SKM-1 (cell line): ENCODE results near the gene UPK1A.
"Not testable (repeated sequence)": the region's sequence is repeated elsewhere in the genome, so short reads cannot be mapped to it uniquely, and the experiment has no call there.

Experiments used
- DNase-seq: peaks from one replicate; lab custom pipeline; 2025; ENCODE audit not compliant: unreplicated experiment; lab: John Stamatoyannopoulos, UW

The UPK1A gene

DNA sequence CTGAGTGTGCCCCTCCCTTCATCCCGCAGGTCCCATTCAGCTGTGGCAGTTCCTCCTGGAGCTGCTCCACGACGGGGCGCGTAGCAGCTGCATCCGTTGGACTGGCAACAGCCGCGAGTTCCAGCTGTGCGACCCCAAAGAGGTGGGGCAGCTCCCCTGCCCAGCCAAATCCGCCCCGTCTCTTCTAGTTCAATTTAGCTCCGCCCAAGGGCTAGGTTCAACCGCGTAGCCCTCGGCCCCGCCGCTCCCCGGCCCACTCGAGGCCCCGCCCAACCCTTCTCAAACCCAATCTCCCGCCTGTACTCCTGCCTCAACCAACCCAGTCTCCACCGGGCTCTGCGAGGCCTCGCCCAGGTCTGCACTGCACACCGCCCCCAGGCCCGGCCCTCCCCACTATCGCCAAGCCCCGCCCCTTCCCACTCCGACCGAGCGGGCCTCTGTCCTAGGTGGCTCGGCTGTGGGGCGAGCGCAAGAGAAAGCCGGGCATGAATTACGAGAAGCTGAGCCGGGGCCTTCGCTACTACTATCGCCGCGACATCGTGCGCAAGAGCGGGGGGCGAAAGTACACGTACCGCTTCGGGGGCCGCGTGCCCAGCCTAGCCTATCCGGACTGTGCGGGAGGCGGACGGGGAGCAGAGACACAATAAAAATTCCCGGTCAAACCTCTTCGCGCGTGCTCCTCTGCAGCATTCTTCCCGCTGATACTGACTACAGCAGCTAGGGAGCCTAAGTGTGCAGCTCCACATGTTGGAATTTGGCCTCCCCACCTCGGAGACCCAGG, 21.9 kb upstream of the UPK1A start:
- peak; percentile 90 for DNase-seq

DNA sequence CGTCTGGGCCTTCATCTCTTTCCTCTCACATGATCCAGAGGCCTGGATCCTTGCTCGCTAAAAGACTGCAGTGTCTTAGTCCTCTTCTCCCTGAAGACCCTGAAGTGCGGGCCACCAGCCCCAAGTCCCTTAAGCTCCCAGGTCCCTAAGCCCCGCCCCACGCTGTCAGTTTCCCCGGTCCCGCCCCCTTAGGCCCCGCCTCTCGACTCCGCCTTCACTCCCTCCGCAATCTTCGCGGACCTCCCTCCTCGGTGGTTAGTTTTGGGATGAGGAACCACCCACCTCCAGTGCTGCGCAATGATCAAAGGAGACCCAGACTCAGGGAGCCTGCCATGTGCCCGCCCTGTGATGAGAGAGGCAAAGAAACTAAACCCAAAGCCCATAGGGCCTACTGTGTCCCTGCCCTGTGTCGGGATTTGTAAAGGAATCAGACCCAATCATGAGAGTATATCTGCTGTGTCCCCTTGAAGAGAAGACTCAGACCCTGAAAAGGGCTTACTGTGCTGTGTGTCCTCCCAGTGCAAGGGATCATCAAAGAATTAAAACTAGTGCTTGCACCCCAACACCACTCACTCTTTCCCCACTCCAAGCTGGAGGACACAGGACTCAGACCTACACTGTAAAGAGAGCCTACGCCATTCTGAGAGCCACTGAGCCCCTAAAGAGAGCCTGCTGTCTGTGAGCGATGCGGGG, 21.2 kb upstream of the UPK1A start:
- peak; percentile 57 for DNase-seq

DNA sequence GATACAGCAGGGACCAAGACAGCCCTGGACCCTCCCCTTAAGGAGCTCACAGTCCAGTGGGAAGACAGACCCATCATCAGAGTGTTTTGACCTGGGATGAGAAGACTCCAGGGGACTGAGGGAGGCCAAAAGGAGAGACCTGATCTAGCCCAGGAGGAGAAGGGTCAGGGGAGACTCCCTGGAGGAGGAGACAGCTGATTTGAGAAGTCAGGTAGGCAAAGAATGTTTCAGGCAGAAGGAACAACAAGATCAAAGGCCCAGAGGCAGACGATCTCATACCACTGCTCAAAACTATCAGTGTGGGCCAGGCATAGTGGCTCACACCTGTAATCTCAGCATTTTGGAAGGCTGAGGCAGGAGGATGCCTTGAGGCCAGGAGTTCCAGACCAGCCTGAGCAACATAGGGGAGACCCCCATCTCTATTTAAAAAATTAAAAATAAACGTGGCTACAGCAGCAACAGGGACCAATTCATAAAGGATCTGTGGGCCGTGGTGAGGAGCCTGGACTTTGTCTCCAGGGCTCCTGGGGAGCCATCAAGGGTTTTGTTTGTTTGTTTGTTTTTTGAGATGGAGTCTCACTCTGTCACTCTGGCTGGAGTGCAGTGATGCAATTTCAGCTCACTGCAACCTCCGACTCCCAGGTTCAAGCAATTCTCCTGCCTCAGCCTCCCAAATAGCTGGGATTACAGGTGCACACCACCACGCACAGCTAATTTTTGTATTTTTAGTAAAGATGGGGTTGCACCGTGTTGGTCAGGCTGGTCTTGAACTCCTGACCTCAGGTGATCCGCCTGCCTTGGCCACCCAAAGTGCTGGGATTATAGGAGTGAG, 20.4 kb upstream of the UPK1A start:
- no peak for DNase-seq

DNA sequence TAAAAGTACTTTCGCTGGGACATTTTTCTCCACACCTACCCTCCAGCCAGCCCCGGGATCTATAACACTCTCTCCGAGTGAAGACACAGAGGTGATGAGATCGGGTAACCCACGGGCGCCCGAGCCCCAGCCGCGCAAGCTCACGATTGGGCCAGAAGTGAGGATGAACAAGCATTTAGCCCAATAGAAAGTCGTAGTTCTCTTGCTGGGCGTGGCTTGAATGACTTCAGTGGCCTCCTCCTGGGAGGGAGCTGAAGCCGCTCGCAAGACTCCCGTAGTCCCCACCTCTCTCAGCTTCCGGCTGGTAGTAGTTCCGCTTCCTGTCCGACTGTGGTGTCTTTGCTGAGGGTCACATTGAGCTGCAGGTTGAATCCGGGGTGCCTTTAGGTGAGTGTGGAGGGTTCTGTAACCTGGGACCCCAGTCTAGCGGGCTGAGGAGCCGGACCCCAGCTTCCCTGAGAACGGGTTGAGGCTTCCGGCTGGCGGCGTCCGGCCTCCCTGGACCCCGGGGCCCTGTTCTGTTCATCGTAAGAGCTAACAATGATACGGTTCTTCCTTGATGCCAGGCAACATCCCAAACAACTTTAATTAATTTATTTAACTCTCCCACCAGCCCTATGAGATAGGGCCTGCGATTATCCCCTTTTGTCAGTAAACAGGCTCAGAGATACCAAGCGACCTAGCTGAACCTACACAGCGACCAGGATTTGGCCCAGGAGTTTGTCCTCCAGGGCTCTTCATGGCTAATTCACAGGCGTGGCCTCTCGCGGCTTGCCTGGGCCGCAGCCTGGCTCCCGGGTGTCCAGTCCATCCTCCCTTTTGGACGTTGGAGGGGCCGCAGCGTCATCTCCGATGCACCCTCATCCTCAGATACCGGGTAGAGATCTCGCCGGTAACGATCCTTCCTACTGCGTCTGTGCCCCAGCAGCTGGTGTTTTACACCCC, 18.0 kb upstream of the UPK1A start, which contains the start of gene COX6B1:
COX6B1 (plus strand) TSS at position 307 of the 945 bp plus-strand sequence. CDS start 2,921 bp downstream, outside the sequence.
- DNase-seq, result peak; percentile 93

DNA sequence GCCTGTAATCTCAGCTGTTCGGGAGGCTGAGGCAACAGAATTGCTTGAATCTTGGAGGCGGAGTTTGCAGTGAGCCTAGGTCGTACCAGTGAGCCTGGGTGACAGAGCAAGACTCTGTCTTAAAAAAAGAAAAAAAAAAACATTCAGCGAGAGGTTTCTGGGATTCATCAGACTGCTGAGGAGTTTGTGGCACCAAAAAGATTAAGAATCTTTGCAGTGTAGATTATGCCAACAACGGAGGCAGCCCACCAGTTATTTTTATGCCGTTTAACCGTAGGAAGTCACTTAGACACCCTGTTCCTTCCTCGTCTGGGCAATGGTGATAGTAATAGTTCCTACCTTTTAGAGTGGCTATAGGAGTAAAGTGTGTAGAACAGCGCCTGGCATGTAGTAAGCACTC, 15.7 kb upstream of the UPK1A start:
- no peak for DNase-seq

DNA sequence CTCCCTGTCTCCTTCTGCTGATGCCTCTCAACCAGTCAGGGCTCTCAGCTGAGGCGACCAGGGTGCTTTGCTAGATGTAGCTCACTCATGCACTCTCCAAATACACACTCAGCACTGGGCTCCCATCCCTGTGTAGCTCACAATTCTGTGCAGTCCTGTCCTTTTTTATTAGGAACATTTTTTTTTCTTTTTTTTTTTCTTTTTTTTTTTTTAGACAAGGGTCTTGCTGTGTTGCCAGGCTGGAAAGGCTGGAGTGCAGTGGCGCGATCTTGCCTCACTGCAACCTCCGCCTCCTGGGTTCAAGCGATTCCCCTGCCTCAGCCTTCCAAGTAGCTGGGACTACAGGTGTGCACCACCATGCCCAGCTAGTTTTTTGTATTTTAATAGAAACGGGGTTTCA, 11.5 kb upstream of the UPK1A start:
- not testable (repeated sequence) for DNase-seq

DNA sequence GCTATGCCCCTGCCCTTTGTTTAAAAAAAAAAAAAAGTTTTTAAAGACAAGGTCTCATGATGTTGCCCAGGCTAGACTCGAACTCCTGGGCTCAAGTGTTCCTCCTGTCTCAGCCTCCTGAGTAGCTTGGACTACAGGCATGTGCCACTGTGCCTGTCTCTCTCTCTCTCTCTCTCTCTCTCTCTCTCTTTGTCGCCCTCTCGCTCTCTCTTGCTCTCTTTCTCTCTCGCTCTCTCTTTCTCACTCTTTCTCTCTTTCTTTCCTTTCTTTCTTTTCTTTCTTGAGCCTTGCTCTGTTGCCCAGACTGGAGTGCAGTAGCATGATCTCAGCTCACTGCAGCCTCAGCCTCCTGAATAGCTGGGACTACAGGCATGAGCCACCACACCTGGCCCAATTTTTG, 10.7 kb upstream of the UPK1A start:
- DNase-seq, result no peak

DNA sequence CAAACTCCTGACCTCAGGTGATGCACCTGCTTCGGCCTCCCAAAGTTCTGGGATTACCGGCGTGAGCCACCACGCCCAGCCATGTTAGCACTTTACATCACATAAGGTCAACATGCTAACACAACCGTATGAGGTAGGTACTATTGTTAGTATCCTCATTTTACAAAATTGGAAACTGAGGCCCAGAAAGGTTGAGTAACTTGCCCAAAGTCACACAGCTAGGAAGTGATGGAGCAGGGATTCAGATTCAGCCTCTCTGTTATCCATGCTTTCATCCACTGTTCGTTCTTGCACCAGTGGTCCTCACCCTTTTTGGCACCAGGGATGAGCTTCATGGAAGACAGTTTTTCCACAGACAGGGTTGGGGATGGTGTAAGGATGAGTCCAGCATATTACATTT, 9.6 kb upstream of the UPK1A start:
- DNase-seq, result no peak

DNA sequence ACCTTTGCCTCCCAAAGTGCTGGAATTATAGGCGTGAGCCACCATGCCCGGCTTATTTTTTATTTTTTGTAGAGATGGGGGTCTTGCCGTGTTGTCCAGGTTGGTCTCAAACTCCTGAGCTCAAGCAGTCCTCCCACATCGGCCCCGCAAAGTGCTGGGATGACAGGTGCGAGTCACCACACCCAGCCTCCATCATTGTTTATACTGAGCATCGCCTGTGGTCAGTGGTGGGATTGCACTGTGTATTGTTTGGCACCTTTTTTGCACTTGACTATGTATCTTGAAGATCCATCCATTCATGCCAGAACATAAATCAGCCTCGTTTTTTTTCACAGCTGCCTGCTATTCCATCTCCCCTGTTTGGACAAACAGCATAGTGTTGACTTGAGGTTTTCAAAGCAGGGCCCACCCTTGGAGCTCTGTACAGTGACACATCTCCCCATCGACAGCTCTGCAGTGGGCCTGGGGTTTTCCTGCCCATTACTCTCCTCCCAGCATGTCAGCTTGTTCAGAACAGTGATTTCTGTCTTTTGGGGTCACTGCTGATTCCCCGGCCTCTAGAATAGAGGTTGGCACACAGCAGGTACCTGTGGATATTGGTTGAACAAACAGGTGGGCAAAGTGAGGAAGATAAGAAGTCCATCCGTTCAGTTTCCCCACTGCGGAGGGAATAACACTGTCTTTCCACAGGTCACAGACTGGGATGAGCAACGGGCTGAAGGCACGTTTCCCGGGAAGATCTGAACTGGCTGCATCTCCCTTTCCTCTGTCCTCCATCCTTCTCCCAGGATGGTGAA, 8.2 kb upstream of the UPK1A start:
- no peak for DNase-seq

DNA sequence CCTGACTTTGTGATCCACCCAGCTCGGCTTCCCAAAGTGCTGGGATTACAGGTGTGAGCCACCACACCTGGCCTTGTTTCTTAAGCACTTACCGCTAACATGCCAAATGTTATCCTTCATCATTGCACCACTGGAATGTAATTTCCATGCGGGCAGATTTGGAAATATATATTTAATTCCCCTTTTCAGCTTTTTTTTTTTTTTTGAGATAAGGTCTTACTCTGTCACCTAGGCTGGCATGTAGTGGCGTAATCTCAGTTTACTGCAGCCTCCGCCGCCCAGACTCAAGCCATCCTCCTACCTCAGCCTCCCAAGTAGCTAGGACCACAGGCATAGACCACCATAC, 4.3 kb upstream of the UPK1A start:
- no peak for DNase-seq

DNA sequence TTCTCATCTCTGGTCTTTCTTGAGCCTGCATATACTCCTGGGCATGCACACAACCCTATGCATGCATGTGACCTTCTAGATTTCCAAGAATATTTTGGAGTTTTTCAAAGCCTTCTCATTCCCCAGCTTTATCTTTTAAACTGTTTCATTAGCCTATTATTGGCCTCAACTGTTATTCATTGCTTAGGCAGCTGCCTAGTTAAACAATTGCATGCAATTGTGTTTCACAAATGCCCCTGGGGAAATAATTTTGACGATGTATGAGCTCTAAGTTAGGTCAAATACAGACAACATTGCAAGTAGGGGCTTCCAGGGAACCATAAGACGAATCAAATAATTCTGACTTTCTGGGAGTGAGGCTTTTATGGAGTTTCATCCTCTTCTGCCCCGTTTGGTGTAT, 2.3 kb upstream of the UPK1A start:
- DNase-seq, result no peak

DNA sequence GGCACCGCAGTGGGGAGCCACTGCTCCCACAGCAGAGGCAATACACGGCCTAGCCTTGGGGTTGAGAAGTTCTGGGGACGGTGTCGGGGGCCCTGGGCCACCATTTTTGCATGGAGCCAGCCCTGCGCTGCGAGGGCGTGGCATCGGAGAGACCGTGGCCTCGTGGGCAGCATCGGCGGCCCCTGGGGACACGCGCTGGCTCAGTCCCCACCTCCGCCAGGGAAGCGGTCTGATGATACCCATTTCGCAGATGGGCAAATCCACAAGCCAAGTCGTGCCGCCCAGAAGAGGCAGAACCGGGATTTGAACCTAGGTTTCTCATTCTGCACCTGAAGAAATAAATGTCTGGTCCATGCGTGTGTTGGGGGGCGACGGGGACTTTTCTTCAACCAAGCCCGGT, 1.2 kb upstream of the UPK1A start:
- no peak for DNase-seq

DNA sequence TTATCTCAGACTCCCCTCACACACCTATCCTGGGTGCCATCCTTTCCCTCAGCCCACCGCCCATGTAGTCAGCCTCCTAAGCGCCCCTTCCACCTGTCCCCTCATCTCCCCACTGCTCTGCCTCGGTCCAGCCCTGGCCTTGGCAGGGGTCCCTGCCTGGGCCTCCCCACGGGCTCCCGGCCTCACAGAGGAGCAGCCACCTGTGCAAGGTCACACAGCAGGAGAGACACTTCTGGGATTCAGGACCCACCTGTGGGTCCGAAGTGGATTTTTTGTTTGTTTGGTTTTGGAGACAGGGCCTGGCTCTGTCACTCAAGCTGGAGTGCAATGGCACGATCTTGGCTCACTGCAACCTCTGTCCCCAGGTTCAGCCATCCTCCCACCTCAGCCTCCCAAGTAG, 713 bp upstream of the UPK1A start:
- DNase-seq, result no peak

DNA sequence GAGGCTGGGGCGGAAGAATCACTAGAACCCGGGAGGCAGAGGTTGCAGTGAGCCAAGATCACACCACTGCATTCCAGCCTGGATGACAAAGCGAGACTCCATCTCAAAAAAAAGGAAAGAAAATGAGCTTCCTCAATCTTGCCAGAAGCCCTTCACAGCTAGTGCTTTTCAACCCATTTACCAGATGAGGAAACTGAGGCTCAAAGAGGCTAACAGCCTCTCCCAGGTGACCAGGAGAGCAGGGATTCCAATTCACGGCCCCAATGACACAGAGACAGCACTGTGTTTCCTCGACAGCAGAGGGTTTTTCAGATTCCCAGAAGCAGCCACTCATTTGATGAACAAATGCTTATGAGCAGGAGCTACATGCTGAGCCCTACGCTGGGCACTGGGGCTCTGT, 3.2 kb downstream of the UPK1A start:
- DNase-seq, result no peak

DNA sequence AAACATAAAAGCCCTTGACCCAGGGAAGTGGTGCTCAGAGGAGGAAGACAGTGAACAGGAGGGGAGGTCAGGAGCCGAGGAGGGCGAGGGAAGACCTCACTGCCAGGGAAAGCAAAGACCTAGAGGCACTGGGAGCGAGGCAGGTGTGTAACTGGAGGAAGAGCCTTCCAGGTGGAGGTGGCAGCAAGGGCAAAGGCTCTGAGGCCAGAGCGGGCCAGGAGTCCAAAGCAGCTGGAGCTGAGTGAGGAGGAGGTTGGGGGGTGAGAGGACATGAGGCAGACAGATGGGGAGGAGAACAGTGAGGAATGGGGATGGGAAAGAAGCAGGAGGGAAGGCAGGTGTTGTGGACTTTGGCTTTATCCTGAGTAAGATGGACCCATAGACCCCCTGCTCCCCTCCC, 3.7 kb downstream of the UPK1A start:
- DNase-seq, result no peak

DNA sequence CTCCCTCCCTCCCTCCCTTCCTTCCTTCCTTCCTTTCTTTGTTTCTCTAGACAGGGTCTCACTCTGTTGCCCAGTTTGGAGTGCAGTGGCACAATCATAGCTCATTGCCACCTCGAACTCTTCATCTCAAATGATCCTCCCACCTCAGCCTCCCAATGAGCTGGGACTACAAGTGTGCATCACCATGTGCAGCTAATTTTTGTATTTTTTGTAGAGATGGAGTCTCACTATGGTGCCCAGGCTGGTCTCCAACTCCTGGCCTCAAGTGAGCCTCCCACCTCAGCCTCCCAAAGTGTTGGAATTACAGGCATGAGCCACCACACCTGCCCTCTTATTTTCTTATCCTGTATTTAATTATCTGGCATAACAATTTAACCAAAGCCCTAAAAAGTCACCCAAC, 4.4 kb downstream of the UPK1A start:
- DNase-seq, result no peak

DNA sequence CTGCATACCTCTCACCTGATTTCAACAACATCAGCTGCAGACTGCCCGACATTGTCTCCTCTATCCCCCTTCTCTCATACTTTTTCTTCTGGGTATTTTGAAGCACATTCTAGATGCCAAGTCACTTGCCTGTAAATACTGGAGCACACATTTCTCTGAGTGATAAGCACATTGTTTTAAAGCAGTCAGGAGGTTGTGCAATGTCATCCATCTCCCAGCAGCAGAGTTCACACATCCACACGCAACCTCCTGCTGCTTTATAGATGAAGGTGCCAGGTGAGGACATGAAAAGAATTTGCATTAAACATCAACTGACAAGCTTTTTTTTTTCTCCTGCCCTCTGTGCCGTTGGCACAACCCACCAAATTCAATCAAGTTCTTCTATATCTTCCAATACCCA, 5.5 kb downstream of the UPK1A start:
- DNase-seq, result no peak

DNA sequence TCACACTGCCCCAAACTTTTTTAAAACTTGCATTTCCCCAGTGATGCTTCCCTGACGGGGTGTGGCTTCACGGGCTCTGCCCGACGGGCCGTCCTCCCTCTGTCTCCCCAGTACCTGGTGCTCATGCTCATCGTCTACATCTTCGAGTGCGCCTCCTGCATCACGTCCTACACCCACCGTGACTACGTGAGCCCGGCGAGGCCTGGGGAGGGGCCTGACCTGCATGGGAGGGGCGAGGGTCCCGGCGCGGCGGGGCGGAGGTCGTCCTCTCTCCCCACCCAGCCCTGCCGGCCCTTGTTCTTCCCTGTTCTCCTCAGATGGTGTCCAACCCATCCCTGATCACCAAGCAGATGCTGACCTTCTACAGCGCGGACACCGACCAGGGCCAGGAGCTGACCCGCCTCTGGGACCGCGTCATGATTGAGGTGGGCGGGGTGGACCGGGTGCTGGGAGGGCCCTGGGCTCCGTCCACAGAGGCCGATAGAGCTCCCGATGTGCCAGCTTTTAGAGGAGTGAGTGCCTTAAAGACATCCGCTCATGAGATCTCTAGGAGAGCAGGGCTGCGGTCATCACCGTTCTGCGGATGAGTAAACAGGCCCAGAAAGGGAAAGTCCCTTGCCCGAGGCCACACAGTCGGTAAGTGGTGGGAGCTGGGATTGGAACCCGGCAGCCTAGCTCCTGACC, 6.9 kb downstream of the UPK1A start:
- DNase-seq, result no peak

DNA sequence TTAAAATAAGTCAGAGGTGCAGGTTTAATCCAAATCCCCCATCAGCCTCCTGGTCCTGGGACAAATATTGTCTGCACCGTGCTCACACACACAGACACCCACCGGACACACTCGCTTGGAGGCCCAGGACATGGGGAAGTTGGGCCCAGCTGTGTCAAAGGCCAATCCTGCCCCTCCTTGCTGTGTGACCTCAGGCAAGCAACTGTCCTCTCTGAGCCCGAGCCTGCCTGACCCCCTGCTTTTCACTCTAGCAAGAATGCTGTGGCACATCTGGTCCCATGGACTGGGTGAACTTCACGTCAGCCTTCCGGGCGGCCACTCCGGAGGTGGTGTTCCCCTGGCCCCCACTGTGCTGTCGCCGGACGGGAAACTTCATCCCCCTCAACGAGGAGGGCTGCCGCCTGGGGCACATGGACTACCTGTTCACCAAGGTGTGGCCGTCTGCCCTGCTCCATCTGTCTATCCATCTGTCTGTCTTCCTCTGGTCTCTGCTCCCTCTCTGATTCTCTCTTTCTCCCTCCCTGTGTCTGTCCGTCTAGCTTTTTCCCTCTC, 9.3 kb downstream of the UPK1A start:
- no peak for DNase-seq
